Measurements from ENCODE around the gene TATDN2.

Gene TATDN2, protein sequence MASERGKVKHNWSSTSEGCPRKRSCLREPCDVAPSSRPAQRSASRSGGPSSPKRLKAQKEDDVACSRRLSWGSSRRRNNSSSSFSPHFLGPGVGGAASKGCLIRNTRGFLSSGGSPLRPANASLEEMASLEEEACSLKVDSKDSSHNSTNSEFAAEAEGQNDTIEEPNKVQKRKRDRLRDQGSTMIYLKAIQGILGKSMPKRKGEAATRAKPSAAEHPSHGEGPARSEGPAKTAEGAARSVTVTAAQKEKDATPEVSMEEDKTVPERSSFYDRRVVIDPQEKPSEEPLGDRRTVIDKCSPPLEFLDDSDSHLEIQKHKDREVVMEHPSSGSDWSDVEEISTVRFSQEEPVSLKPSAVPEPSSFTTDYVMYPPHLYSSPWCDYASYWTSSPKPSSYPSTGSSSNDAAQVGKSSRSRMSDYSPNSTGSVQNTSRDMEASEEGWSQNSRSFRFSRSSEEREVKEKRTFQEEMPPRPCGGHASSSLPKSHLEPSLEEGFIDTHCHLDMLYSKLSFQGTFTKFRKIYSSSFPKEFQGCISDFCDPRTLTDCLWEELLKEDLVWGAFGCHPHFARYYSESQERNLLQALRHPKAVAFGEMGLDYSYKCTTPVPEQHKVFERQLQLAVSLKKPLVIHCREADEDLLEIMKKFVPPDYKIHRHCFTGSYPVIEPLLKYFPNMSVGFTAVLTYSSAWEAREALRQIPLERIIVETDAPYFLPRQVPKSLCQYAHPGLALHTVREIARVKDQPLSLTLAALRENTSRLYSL

DNA sequence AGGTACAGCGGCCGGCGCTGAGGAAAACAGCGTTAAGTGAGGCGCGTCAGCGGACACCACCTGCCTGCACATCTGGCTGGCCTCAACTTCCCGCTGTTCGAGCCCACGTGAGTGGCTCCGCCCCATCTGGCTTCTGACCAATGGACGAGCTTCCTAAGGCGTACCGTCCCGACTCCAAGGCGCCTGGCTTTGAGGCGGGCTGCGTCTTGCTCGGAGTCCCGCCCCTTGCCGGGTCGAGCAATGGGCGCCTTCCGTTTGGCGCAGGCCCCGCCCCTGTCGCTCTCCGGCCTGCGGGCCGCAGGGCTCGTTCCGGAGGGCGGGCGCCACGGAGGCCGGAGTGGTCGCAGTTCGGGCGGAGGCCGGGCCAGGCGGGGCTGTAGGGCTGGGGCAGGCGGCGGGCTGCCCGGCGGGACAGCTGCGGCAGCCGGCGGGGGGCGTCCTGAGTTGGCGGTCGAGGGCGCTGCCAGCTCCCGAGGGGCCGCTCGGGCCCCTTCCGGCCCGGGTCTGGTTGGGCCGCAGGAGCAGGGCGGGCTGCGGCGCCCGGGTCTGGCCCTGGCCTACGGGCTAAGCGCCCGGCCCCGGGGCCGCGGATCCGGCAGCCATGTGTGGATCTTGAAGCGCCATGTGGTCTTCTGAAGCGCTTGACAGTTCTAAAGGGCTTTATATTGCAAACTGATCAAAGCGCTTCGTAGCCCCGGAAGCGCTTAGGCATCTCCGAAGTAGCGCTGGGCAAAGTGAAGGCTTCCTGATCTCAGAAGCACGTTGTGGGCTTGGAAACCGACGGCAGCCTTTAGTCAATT lies at the start of gene TATDN2:
Gene TATDN2 (plus strand): TSS at position 276 of the 800 bp plus-strand sequence. CDS start 742 bp downstream, outside the sequence.
- no peak for TF ChIP-seq CTCF (conservative IDR thresholded peaks at IDR 0.05; ENCODE audit: low read depth, low read length)
- DNase-seq (ENCODE audit: low read depth), result peak; percentile 98
- H3K4me3 ChIP-seq (ENCODE audit: low read depth, low read length), result peak within 1 kb of the TSS; percentile 79

- no peak overlapping the region for H3K4me3 ChIP-seq (ENCODE audit: low read depth, low read length)
- peak; percentile 79 for DNase-seq (ENCODE audit: low read depth)
- TF ChIP-seq CTCF (conservative IDR thresholded peaks at IDR 0.05; ENCODE audit: low read depth, low read length), result no peak
Measured at GRCh38 chr3:10198761-10199649, 49.3 kb upstream of the TATDN2 start.

DNA sequence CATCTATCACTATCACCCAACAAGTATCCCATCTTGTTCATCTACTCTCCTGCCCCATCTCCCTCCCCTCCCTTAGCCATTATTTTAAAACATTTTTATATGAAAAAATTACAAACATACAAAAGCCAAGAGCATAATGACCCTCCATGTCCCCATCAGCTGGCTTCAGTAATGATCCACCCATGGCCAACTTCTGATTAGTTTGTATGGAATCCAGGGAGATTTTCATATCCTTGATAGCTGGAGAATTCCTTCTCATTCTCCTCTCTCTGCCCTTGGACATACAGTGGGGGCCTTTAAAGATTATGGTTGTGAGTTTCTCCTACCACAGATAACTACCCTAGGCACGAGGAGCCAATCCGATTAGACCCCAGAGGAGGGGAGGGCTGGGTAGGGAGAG lies 43.3 kb upstream of the TATDN2 start:
- TF ChIP-seq CTCF (conservative IDR thresholded peaks at IDR 0.05; ENCODE audit: low read depth, low read length), result no peak
- DNase-seq (ENCODE audit: low read depth), result no peak
- H3K4me3 ChIP-seq (ENCODE audit: low read depth, low read length), result no peak overlapping the region

- H3K4me3 ChIP-seq (ENCODE audit: low read depth, low read length), result no peak overlapping the region
- DNase-seq (ENCODE audit: low read depth), result peak; percentile 66
- TF ChIP-seq CTCF (conservative IDR thresholded peaks at IDR 0.05; ENCODE audit: low read depth, low read length), result peak; percentile 33
Measured at GRCh38 chr3:10205451-10206165, 42.7 kb upstream of the TATDN2 start.

DNA sequence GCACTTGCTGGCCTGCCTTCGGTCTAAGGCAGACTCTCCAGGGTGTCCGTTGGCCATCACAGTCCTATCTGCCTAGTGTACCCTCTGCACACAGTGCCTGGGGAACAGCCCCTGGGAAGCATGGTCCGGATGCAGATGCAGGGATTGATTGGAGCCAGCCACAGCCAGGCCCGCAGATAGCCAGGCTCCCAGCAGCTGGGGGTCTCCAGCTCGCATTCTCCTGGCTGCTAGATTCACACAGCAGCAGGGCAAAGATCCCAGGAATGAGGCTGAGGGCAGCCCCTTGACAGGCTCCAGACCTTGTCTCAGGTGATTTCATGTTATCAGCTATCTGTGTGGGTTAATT lies 42.1 kb upstream of the TATDN2 start:
- TF ChIP-seq CTCF (conservative IDR thresholded peaks at IDR 0.05; ENCODE audit: low read depth, low read length), result no peak
- DNase-seq (ENCODE audit: low read depth), result no peak
- no peak overlapping the region for H3K4me3 ChIP-seq (ENCODE audit: low read depth, low read length)

Measured in choroid plexus epithelial cell (primary cell).